OCI-LY1 (cell line): ENCODE data around the gene CCDC73.

ENCODE experiments used
- EZH2 ChIP-seq: fragments of 200-600 bp; sonication (generic), shearing (Covaris generic); IDR thresholded peaks from 2 replicates; pipeline ENCODE4 v1.8.0; 2017; ENCODE audit warnings: borderline replicate concordance, mixed run types, mild to moderate bottlenecking, antibody characterized with exemption, low read length, moderate library complexity, mixed read lengths
- TF ChIP-seq, protein P1 (sequence below): fragments of 200-600 bp; sonication (generic), shearing (Covaris generic); IDR thresholded peaks from 2 replicates; pipeline ENCODE4 v1.5.1; 2017; ENCODE audit warnings: mild to moderate bottlenecking, antibody characterized with exemption, low read length, moderate library complexity, mixed read lengths

- TF ChIP-seq, protein P1, sequence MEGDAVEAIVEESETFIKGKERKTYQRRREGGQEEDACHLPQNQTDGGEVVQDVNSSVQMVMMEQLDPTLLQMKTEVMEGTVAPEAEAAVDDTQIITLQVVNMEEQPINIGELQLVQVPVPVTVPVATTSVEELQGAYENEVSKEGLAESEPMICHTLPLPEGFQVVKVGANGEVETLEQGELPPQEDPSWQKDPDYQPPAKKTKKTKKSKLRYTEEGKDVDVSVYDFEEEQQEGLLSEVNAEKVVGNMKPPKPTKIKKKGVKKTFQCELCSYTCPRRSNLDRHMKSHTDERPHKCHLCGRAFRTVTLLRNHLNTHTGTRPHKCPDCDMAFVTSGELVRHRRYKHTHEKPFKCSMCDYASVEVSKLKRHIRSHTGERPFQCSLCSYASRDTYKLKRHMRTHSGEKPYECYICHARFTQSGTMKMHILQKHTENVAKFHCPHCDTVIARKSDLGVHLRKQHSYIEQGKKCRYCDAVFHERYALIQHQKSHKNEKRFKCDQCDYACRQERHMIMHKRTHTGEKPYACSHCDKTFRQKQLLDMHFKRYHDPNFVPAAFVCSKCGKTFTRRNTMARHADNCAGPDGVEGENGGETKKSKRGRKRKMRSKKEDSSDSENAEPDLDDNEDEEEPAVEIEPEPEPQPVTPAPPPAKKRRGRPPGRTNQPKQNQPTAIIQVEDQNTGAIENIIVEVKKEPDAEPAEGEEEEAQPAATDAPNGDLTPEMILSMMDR, result no peak
- TF ChIP-seq EZH2, result no peak
Observed at GRCh38 chr11:32594272-32594671, 200.2 kb downstream of the CCDC73 start.
